NT2/D1 (cell line): ENCODE results near the gene PEPD.

Experiments used
- SUZ12 ChIP-seq: IDR thresholded peaks from 2 replicates; pipeline ENCODE4 v1.6.1; 2011; ENCODE audit not compliant: insufficient read length, insufficient read depth; ENCODE audit errors: extremely low read depth
- YY1 ChIP-seq: IDR thresholded peaks from 2 replicates; pipeline ENCODE4 v1.6.1; 2011; ENCODE audit not compliant: insufficient read length, insufficient read depth
- ZNF274 ChIP-seq: IDR thresholded peaks from 2 replicates; pipeline ENCODE4 v1.6.1; 2011; ENCODE audit warnings: mild to moderate bottlenecking, low read depth, low read length

DNA sequence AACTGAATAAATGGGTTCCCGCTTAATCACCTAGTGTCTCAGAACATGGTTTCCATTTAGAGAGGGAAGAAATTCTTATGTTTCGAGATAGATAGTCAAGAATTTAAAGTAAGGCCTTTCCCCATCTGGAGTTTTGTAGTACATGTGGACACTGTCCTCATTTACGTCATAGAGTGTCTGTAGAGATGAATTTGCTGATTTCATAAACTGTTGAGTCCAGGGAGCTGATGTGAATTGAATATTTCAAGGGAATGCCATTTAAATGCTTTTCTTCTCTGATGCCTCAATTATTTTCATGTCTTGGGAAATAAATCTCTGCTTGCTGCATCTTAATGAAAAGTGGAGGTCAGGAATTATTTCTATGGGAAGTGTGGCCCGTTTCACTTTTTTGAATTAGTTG, 138.6 kb downstream of the PEPD start:
- TF ChIP-seq SUZ12 (no peak), ZNF274 (no peak), YY1 (no peak)
